GM12864 (cell line): ENCODE results near the gene ZNF318.
A peak's percentile ranks its signal among the peaks of the same experiment; 100 is the strongest.
"Not testable (repeated sequence)": the region's sequence is repeated elsewhere in the genome, so short reads cannot be mapped to it uniquely, and the experiment has no call there.

Experiments used
- DNase-seq: peaks from one replicate; pipeline ENCODE4 v3.0.0-alpha.2; 2011; ENCODE audit warnings: low read depth
- H3K4me3 ChIP-seq: 2 replicates; pipeline ENCODE4 v1.5.1; 2011; ENCODE audit warnings: mild to moderate bottlenecking, low read depth, low read length, control low read depth
- TF ChIP-seq, protein P1 (sequence below): IDR thresholded peaks from 2 replicates; pipeline ENCODE4 v1.5.1; 2011; ENCODE audit warnings: low read depth, mild to moderate bottlenecking, moderate library complexity, low read length, control low read depth, inconsistent platforms; ENCODE audit errors: missing control alignments

ZNF318 gene

DNA sequence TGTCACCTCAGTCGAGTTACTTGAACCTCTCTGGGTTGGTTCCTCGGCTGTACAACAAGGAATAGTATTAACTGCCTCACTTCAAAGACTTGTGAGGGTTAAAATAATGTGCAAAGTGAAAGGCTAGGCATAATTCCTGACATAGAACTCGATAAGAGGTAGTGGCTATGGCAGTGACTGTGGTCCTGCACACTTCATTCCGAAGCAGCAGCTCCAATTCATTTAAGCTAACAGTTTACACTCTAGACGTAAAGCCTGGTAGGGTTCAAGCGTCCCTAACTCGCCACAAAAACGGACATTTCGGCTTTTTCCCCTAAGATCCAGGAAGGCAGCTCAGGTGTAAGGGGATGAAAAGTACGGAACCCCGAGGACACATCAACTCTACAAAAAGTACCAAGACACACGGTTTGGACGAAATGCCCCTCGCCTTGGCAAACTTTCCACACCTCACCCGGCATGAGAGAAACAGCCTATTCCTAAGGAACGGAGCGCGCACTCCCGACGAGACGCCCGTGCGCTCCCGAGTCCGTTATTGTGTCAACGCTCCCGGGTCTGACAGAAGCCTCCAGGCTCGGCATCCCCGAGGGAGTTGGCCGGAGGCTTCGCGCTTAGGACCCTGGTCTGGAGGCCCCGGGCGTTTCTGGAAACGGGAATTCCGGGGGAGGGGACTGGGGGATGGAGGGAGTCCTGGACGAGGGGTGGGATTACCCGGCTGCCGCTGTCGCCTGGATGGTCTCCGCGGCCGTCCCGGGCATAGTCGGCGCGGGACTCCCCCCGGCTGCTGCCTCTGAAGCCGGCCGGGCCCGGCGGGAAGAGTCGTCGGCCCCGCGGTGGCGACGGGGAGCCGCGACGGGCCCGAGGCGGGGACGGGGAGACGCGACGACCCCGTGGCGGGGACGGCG, 937 bp downstream of the ZNF318 start:
- peak overlapping the region; percentile 81 for H3K4me3 ChIP-seq
- TF ChIP-seq, protein P1, sequence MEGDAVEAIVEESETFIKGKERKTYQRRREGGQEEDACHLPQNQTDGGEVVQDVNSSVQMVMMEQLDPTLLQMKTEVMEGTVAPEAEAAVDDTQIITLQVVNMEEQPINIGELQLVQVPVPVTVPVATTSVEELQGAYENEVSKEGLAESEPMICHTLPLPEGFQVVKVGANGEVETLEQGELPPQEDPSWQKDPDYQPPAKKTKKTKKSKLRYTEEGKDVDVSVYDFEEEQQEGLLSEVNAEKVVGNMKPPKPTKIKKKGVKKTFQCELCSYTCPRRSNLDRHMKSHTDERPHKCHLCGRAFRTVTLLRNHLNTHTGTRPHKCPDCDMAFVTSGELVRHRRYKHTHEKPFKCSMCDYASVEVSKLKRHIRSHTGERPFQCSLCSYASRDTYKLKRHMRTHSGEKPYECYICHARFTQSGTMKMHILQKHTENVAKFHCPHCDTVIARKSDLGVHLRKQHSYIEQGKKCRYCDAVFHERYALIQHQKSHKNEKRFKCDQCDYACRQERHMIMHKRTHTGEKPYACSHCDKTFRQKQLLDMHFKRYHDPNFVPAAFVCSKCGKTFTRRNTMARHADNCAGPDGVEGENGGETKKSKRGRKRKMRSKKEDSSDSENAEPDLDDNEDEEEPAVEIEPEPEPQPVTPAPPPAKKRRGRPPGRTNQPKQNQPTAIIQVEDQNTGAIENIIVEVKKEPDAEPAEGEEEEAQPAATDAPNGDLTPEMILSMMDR: no peak
- DNase-seq: no peak

DNA sequence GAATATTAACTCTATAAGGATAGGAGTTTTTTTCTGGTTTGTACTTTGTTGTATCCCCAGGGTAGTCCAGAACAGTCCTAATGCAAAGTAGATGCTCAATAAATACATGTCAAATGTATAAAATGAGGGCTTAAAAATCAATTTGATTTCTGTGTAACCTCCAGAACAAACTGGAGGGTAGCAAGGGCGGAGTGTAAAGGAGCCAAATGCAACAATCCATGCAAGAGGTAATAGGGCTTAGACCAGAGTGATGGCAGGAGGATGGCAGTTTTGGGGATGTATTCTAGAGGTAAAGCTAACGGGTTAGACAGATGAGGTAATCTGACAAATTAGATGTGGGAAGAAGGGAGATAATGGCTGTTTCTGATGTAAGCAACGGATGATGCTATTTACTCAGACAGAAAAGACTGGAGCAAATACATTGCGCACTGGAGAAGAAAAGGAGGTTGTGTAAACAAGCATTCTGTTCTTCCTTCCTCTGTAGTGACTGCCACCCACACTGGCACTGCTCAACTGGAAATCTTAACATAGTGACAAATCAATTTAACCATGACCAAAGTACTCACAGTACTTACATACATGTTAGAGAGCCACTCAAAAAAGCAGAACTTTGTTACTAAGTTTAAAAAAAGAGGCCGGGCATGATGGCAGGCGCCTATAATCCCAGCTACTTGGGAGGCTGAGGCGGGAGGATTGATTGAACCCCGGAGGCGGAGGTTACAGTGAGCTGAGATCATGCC, 2.0 kb downstream of the ZNF318 start:
- peak overlapping the region; percentile 81 for H3K4me3 ChIP-seq
- no peak for DNase-seq
- TF ChIP-seq, protein P1: no peak

DNA sequence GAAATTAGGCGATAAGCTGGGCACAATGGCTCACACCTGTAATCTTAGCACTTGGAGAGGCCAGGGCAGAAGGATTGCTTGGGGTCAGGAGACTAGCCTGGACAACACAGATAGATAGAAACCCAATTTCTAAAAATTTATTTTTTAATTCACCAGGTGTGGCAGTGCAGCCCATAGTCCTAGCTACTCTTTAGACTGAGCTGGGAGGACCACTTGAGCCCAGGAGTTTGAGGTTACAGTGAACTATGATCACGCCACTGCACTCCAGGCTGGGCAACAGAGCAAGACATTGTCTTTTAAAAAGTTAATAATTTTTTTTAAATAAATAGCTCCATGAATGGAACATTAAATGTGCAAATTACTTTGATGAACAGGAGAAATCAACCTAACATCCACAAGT, 8.2 kb downstream of the ZNF318 start:
- DNase-seq: no peak

DNA sequence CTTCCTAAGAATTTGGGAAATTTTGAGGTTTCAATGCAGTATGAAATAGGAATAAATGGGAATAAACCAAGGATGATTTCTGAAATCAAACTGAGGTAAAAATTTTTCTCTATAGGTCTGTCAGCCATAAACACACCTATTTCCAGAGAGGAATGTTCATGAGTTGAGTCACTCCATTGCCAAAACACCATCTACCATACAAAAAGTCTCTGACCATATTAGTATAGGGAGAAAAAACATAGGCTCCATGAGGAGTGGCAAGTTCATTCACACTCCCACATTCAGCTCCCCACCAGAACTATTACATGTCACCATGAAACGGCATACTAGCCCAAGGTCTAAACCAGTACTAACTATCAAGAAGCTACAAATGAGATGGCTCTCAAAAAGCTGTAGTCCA, 9.6 kb downstream of the ZNF318 start:
- H3K4me3 ChIP-seq: no peak overlapping the region
- no peak for DNase-seq
- TF ChIP-seq, protein P1: no peak

More for the DNA sequence above, 8.2 kb downstream of the ZNF318 start:
- TF ChIP-seq, protein P1: no peak
- no peak overlapping the region for H3K4me3 ChIP-seq

DNA sequence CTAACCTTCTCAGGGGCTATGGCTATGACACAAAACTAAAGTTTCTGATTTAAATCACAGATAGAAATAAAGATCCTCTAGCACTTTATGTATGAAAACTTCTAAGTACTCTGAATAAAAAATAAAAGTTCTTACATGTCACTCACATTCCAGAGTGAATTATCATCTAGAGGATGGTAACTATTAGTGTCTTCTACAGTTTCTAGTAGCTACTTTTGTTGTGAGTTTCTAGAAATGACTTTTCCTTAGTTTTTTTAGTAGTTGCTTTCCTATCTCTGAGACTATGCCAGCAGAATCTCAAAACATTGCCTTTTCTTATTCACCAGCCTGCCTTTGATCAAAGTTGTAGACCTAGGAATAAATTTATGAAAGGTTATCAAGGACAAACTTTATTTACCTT, 10.1 kb downstream of the ZNF318 start:
- no peak overlapping the region for H3K4me3 ChIP-seq
- DNase-seq: no peak
- TF ChIP-seq, protein P1: no peak

DNA sequence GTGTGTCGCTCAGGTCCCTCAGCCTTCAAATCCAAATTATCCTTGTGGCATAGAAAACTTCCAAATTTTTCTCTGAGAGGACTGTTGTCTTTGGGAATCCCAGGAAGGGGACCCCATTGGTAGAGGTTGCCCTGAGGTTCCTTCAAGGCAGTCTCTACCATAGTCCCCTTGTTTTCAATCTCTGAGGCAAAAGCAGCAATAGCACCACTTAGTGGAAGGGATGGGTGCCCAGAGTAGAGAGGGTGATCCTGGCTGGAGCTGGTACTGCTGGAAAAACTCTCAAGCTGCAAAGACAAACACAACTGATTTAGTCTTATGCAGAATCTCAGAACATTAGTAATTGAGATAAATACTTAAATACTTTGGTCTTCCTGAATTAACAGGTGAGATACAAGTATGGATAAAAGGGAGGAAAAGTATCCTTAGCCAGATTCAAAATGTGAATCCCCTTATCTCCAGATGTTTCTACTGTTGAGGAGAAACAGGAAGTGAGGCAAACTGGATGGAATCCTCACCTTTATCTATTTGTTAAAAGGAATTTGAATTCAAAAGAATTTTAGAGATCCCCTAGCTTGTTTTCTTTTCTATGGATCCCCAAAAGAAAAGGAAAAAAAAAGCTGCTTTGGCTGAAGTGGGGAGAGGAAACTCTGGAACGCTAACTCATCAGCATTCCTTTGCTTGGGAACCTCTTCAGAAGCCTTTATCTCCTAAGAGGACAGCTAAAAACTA, 13.4 kb downstream of the ZNF318 start:
- TF ChIP-seq, protein P1: peak; percentile 43
- DNase-seq: no peak

DNA sequence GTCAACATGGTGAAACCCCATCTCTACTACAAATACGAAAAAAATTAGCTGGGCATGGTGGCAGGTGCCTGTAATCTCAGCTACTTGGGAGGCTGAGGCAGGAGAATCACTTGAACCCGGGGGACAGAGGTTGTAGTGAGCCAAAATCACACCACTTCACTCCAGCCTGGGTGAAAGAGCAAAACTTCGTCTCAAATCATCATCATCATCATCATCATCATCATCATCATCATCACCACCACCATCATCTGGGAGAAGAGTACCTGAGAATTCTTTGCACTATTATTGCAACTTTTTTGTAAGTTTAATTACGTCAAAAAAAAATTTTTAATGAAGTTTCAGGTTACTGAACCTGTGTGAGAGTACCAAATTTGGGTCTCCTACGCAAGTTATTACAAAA, 17.5 kb downstream of the ZNF318 start:
- DNase-seq, H3K4me3 ChIP-seq: not testable (repeated sequence)

More for the DNA sequence above, 13.4 kb downstream of the ZNF318 start:
- H3K4me3 ChIP-seq: no peak overlapping the region
